HEK293 (cell line): ENCODE measurements around the gene CD82.

ENCODE experiments used
- ZBTB11 ChIP-seq: fragments of 450-650 bp; formaldehyde crosslinking; conservative IDR thresholded peaks from 2 replicates; pipeline ENCODE4 v1.5.1; 2016; ENCODE audit warnings: low read depth, missing biosample characterization, missing genetic modification characterization
- TF ChIP-seq, protein P1 (sequence below): fragments of 450-650 bp; formaldehyde crosslinking; IDR thresholded peaks from 2 replicates; pipeline ENCODE4 v1.5.1; 2016; ENCODE audit warnings: missing biosample characterization, missing genetic modification characterization

GRCh38 chr11:44577231-44577830 lies 11.9 kb downstream of the CD82 start:
- TF ChIP-seq, protein P1, sequence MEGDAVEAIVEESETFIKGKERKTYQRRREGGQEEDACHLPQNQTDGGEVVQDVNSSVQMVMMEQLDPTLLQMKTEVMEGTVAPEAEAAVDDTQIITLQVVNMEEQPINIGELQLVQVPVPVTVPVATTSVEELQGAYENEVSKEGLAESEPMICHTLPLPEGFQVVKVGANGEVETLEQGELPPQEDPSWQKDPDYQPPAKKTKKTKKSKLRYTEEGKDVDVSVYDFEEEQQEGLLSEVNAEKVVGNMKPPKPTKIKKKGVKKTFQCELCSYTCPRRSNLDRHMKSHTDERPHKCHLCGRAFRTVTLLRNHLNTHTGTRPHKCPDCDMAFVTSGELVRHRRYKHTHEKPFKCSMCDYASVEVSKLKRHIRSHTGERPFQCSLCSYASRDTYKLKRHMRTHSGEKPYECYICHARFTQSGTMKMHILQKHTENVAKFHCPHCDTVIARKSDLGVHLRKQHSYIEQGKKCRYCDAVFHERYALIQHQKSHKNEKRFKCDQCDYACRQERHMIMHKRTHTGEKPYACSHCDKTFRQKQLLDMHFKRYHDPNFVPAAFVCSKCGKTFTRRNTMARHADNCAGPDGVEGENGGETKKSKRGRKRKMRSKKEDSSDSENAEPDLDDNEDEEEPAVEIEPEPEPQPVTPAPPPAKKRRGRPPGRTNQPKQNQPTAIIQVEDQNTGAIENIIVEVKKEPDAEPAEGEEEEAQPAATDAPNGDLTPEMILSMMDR (tag by site-specific recombination), result no peak
- no peak for TF ChIP-seq ZBTB11 (tag by site-specific recombination)
